GM18519 (cell line): Measurements from ENCODE around the gene FAM20A.
"Not testable (repeated sequence)": the region's sequence is repeated elsewhere in the genome, so short reads cannot be mapped to it uniquely, and the experiment has no call there.

ENCODE experiments used
- ATAC-seq: cut with Tn5 transposase; IDR thresholded peaks from one replicate; pipeline ENCODE4 v1.9.1; 2021; ENCODE audit warnings: mild to moderate bottlenecking, moderate library complexity; ENCODE audit not compliant: unreplicated experiment, low FRiP score

The FAM20A gene

DNA sequence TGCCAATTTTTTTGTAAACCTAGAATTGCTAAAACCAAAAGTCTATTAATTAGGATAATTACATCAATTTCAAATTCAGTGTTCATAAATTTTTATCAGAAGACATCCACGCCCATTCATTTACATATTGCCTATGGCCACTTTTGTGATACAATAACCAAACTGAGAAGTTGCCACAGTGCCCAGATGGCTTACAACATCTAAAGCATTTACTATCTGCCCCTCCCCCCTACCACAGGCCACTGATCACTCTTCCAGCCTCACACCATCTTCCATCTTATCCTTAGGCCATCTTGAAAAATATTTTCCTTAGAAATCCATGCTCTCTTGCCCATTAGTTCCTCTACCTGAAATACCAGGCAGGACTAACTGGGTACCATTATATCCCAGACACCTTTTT, 95.2 kb downstream of the FAM20A start:
- no peak for ATAC-seq

DNA sequence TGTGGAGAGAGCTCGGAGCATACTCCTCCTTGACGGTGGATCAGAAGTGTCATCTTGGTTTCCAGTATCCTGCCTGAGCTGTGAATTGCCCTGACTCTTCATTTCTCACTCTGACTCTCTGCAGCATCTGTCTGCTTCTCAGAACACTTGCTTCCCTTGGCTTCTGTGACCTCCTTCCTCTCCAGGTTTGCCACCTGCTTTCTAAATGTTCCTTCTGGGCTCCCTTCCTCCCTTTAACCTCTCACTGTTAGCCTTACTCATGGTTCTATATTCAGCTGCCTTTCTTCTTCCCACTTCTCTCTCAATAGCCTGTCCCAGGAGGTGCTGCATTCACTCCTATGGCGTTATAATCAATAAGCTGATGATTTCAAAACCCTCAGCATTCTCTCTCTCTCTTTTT, 100.1 kb downstream of the FAM20A start:
- no peak for ATAC-seq

DNA sequence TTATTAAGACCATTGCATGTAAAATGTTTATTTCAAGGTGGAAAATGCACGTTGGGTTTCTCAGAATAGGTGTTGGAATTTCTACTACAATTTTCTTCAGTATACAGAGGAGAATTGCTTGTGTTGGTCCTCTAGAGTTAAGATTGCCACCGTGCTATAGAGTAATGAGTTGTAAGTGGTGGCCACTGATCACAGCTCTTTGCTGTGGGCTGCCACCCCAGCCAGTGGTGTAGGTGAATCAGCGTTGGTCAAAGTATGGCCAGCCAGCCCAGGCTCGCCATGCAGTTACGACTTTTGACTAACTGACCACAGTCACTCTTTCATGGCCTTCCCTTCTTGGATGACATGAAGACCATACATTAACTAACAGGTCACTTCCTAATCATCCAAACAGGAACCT, 101.6 kb downstream of the FAM20A start:
- ATAC-seq: no peak

DNA sequence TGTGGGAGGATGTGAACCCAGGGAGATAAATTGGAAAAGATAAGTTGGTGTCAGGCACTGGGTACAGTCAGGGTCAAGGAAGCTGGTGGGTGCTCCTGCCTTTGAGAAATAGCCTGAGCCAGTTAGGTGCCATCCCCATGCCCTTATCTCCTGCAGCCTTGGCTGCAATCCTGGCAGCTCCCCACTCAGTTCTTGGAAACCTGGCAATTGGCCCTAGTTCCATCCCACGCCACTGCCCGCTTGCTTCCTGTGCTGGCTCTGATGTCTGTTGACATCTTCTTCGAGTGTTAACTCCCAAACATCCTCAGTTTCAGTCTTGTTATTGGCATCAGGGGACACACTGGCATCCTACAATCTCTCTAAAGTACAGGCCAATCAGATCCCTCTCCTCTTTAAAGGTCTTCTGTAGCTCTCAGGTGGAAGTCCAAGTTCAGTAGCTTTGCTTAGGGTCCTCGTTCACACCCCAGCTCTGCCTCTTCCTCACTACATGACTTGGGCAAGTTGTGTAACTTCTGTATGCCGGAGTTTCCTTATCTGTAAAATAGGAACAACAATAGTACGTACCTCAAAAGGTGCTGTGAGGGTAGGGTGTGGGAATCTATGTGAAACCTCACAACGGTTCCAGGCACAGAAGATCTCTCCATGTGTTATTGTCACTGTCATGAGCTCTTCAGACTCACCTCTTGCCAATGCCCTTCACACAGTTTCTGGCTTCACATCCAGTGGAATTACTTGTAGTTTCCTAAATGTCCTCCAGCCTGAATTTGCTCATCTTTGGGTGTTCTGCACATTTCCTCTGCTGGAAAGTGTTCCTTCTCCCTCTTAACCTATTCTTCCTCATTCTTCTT, 102.5 kb downstream of the FAM20A start:
- no peak for ATAC-seq

DNA sequence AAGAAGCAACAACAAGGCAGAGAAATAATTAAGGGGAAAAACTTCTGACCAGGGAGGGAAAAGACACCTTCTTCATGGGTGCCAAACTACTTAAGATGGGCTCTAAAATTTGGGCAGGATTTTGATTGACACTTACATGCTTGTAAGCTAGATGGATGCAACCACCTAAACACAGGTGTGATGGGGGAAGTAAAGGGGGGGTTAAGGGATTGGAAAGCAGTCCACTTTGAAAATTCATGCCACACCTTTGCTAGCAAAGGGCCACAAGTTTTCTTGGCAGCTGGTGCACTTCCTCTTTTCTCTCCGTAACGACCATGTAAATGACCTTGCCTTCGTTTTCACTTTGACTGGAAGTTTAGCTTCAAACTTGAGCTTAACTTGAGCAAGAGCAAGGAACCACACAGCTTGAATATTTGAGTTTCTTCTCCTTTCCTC, 103.3 kb downstream of the FAM20A start:
- ATAC-seq: peak; percentile 84

DNA sequence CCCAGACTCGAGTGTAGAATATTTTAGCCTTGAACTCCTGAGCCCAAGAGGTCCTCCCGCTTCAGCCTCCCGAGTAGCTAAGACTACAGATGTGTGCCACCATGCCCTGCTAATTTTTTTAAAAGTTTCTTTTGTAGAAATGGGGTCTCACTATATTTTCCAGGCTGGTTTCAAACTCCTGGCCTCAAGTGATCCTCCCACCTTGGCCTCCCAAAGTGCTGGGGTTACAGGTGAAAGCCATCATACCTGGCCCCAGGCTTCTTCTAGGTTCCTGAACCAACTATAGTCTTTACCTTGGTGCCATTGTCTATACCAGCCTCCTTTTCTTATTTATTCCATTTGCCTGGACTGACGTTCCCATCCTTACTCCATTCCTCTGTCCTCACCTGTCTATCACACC, 106.1 kb downstream of the FAM20A start:
- no peak for ATAC-seq

DNA sequence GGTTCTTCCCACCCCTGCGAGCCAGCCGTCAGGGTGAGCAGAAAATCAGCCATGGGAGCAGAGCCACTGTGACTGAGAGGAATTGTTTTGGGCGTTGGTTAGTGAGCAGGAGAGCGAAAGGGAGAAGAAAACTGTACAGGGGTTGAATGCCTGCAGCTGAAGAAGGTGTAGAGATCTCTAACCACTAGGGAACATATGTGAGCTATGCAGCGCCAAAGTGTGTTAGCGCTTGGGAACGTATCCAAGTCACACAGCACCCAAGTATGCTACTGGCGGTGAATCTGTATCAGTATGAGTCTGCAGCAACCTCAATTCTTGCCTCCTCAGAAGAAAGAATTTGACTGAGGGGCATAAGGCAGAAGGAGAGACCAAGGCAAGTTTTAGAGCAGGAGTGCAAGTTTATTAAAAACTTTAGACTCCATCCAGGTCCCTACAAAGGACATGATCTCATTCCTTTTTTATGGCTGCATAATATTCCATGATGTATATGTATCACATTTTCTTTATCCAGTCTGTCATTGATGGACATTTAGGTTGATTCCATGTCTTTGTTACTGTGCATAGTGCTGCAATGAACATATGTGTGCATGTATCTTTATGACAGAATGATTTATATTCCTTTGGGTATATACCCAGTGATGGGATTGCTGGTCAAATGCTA, 108.6 kb downstream of the FAM20A start:
- ATAC-seq: not testable (repeated sequence)

DNA sequence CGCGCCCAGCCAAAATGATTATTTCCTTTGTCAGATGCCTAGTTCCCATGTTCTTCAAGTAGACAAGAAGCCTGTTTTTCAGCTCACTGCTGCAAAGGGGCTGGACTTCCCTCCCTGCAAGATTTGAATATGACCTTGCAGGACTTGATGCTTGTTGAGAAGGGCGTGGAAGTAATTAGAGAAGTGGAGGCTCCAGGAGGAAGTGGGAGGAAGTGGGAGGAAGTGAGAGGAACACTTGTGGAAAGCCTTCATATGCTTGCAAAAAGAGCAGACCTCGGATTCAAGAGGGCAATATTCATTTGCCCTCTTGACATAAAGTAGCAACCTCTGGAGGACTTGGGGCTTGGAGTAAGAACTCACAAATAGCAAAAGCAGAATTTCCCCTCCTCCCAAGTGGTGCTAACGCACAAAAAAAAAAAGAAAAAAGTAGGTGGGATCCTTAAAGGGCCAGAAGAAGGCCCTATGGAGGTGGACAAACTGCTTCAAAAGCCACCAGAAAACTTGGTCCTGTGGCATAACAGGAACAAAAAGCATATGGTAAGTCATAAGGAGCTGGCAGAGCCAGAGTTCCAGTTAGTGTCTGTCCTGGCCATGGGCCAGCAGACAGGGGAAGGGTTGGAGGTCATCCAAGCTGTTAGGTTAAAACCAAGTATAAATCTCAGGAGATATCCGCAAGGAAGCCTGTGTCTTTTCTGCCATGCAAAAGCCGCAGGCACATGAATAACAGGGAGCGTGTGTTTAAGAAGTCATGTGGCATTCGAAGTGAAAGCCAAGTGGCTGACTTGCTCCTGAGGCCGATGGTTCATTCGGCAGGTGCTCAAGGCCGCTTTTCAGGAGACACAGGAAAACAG, 109.6 kb downstream of the FAM20A start:
- no peak for ATAC-seq

DNA sequence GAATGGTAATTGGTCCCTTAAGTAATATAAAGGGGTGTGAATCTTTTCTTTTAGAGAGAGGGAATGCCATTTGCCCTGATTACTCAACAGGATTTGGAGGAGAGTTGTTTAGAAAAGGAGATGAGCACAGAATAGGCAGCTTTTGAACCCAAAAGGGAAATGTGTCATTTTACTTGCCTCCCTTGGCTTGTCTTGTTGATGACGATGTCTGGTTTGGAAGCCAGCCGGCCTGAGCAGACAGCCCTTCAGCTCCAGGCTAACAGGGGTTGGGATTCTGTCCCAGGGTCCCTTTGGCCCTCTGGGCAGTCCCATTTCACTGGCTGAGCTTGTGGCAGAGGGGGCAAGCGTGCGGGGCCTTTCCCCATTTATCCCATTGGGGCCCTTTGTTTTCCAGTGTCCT, 111.2 kb downstream of the FAM20A start:
- ATAC-seq: no peak
